ENCODE results near the gene HRH2.

The HRH2 gene

GRCh38 chr5:175746851-175747250 is 89.0 kb downstream of the HRH2 start:
- peak; percentile 32 for DNase-seq

- DNase-seq: peak; percentile 7
Measured at GRCh38 chr5:175747539-175748060, 89.7 kb downstream of the HRH2 start.

GRCh38 chr5:175748650-175749049 is 90.8 kb downstream of the HRH2 start:
- DNase-seq: no peak

- DNase-seq: no peak
Measured at GRCh38 chr5:175749591-175749990, 91.7 kb downstream of the HRH2 start.

- DNase-seq: no peak
Measured at GRCh38 chr5:175750511-175750931, 92.7 kb downstream of the HRH2 start.

- no peak for DNase-seq
Measured at GRCh38 chr5:175751369-175751768, 93.5 kb downstream of the HRH2 start.

GRCh38 chr5:175752826-175753535 is 95.1 kb downstream of the HRH2 start:
- DNase-seq: no peak

GRCh38 chr5:175753536-175754402 is 95.9 kb downstream of the HRH2 start:
- DNase-seq: no peak

- peak; percentile 42 for DNase-seq
Measured at GRCh38 chr5:175759991-175760390, 102.1 kb downstream of the HRH2 start.

Data from inflammatory macrophage treated with lipopolysaccharide for 4 hours (primary cell).